WTC11 (cell line): ENCODE data around the gene EGLN2. TPM values are rescaled to one million over a fixed set of nuclear protein-coding genes. Genes with fewer than 3 reads are reported as not detected.
A peak's percentile ranks its signal among the peaks of the same experiment; 100 is the strongest.

Experiments used
- ATF3 ChIP-seq: sonication (generic); formaldehyde crosslinking; conservative IDR thresholded peaks from 2 replicates; pipeline ENCODE4 v1.8.1; 2022; ENCODE audit warnings: mild to moderate bottlenecking, missing genetic modification reagents
- ATF6 ChIP-seq: sonication (generic); formaldehyde crosslinking; IDR thresholded peaks from 2 replicates; pipeline ENCODE4 v1.8.1; 2023; ENCODE audit warnings: mild to moderate bottlenecking, missing genetic modification reagents
- CREB1 ChIP-seq: sonication (generic); formaldehyde crosslinking; IDR thresholded peaks from 2 replicates; pipeline ENCODE4 v1.8.0; 2023; ENCODE audit warnings: mild to moderate bottlenecking, missing genetic modification reagents
- CREM ChIP-seq: sonication (generic); formaldehyde crosslinking; IDR thresholded peaks from 2 replicates; pipeline ENCODE4 v1.8.1; 2022; ENCODE audit warnings: mild to moderate bottlenecking, missing genetic modification reagents, moderate library complexity
- EMX1 ChIP-seq: fragments of 250-450 bp; sonication (Bioruptor Pico); IDR thresholded peaks from 2 replicates; pipeline ENCODE4 v1.8.0; 2021; ENCODE audit warnings: mild to moderate bottlenecking
- FOXJ3 ChIP-seq: sonication (generic); formaldehyde crosslinking; IDR thresholded peaks from 2 replicates; pipeline ENCODE4 v1.9.0; 2021; ENCODE audit warnings: missing genetic modification reagents, mild to moderate bottlenecking, borderline replicate concordance
- HMGA2 ChIP-seq: fragments of 250-450 bp; sonication (Bioruptor Pico); IDR thresholded peaks from 2 replicates; pipeline ENCODE4 v1.4.0; 2021; ENCODE audit warnings: mild to moderate bottlenecking, moderate library complexity
- JAZF1 ChIP-seq: fragments of 250-450 bp; sonication (Bioruptor Pico); IDR thresholded peaks from 2 replicates; pipeline ENCODE4 v1.9.0; 2021; ENCODE audit warnings: moderate library complexity, mild to moderate bottlenecking, inconsistent platforms
- JUN ChIP-seq: sonication (generic); formaldehyde crosslinking; IDR thresholded peaks from 2 replicates; pipeline ENCODE4 v1.8.0; 2023; ENCODE audit warnings: mild to moderate bottlenecking, missing genetic modification reagents
- KAT7 ChIP-seq: sonication (generic); formaldehyde crosslinking; IDR thresholded peaks from 2 replicates; pipeline ENCODE4 v1.8.1; 2023; ENCODE audit warnings: missing genetic modification reagents, mild to moderate bottlenecking, borderline replicate concordance
- MXD4 ChIP-seq: fragments of 250-450 bp; sonication (Bioruptor Pico); IDR thresholded peaks from 2 replicates; pipeline ENCODE4 v1.8.0; 2021; ENCODE audit warnings: mild to moderate bottlenecking, moderate library complexity, borderline replicate concordance
- NFE2L1 ChIP-seq: sonication (generic); formaldehyde crosslinking; IDR thresholded peaks from 2 replicates; pipeline ENCODE4 v1.8.1; 2023; ENCODE audit warnings: missing genetic modification reagents
- NFYB ChIP-seq: sonication (generic); formaldehyde crosslinking; conservative IDR thresholded peaks from 2 replicates; pipeline ENCODE4 v1.8.0; 2022; ENCODE audit warnings: low read depth, missing genetic modification reagents
- NR3C1 ChIP-seq: sonication (generic); formaldehyde crosslinking; conservative IDR thresholded peaks from 2 replicates; pipeline ENCODE4 v1.8.1; 2023; ENCODE audit warnings: low read depth, mild to moderate bottlenecking, missing genetic modification reagents
- RELA ChIP-seq: sonication (generic); formaldehyde crosslinking; IDR thresholded peaks from 2 replicates; pipeline ENCODE4 v1.8.1; 2022; ENCODE audit warnings: missing genetic modification reagents, mild to moderate bottlenecking, borderline replicate concordance
- TEAD1 ChIP-seq: sonication (generic); formaldehyde crosslinking; IDR thresholded peaks from 2 replicates; pipeline ENCODE4 v1.8.0; 2022; ENCODE audit warnings: mild to moderate bottlenecking, missing genetic modification reagents
- TP53 ChIP-seq: sonication (generic); formaldehyde crosslinking; IDR thresholded peaks from 2 replicates; pipeline ENCODE4 v1.8.1; 2023; ENCODE audit warnings: mild to moderate bottlenecking, missing genetic modification reagents
- USF2 ChIP-seq: sonication (generic); formaldehyde crosslinking; IDR thresholded peaks from 2 replicates; pipeline ENCODE4 v1.8.1; 2023; ENCODE audit warnings: mild to moderate bottlenecking, missing genetic modification reagents, moderate library complexity
- ZBTB21 ChIP-seq: sonication (generic); formaldehyde crosslinking; IDR thresholded peaks from 2 replicates; pipeline ENCODE4 v1.8.1; 2023; ENCODE audit warnings: mild to moderate bottlenecking, missing genetic modification reagents, borderline replicate concordance
- ZNF219 ChIP-seq: sonication (generic); formaldehyde crosslinking; IDR thresholded peaks from 2 replicates; pipeline ENCODE4 v1.8.0; 2023; ENCODE audit warnings: missing genetic modification reagents, mild to moderate bottlenecking, borderline replicate concordance
- ZNF263 ChIP-seq: sonication (generic); formaldehyde crosslinking; IDR thresholded peaks from 2 replicates; pipeline ENCODE4 v1.8.1; 2022; ENCODE audit warnings: low read depth, mild to moderate bottlenecking, moderate library complexity, missing genetic modification reagents
- ZNF317 ChIP-seq: sonication (generic); formaldehyde crosslinking; IDR thresholded peaks from 2 replicates; pipeline ENCODE4 v1.8.1; 2023; ENCODE audit warnings: low read depth, mild to moderate bottlenecking, moderate library complexity, missing genetic modification reagents, borderline replicate concordance
- ZNF396 ChIP-seq: fragments of 250-450 bp; sonication (Bioruptor Pico); IDR thresholded peaks from 2 replicates; pipeline ENCODE4 v1.8.0; 2021; ENCODE audit warnings: mild to moderate bottlenecking, moderate library complexity, borderline replicate concordance
- ZNF416 ChIP-seq: fragments of 250-450 bp; sonication (Bioruptor Pico); IDR thresholded peaks from 2 replicates; pipeline ENCODE4 v1.9.0; 2021; ENCODE audit warnings: mild to moderate bottlenecking, inconsistent platforms
- total RNA-seq: library from RNA; stranded (reverse); gene quantifications from 3 replicates; pipeline ENCODE4 v1.2.3, GENCODE V29; 2021
- TF ChIP-seq, protein P1 (sequence below): fragments of 250-450 bp; sonication (Bioruptor Pico); IDR thresholded peaks from 2 replicates; pipeline ENCODE4 v1.8.0; 2021; ENCODE audit warnings: mild to moderate bottlenecking
- TF ChIP-seq, protein P2 (sequence below): sonication (generic); formaldehyde crosslinking; IDR thresholded peaks from 2 replicates; pipeline ENCODE4 v1.8.0; 2023; ENCODE audit warnings: missing genetic modification reagents, mild to moderate bottlenecking, borderline replicate concordance
- TF ChIP-seq, protein P3 (sequence below): fragments of 250-450 bp; sonication (Bioruptor Pico); IDR thresholded peaks from 2 replicates; pipeline ENCODE4 v1.9.0; 2021; ENCODE audit warnings: moderate library complexity, mild to moderate bottlenecking, inconsistent platforms, borderline replicate concordance
- TF ChIP-seq, protein P4 (sequence below): sonication (generic); formaldehyde crosslinking; IDR thresholded peaks from 2 replicates; pipeline ENCODE4 v1.8.0; 2022; ENCODE audit warnings: mild to moderate bottlenecking, missing genetic modification reagents

The EGLN2 gene
- total RNA-seq, 1 experiment from 2014 or later, result 102 TPM

- TF ChIP-seq, protein P1, sequence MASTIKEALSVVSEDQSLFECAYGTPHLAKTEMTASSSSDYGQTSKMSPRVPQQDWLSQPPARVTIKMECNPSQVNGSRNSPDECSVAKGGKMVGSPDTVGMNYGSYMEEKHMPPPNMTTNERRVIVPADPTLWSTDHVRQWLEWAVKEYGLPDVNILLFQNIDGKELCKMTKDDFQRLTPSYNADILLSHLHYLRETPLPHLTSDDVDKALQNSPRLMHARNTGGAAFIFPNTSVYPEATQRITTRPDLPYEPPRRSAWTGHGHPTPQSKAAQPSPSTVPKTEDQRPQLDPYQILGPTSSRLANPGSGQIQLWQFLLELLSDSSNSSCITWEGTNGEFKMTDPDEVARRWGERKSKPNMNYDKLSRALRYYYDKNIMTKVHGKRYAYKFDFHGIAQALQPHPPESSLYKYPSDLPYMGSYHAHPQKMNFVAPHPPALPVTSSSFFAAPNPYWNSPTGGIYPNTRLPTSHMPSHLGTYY (CRISPR knock-in tag), result no peak
- TF ChIP-seq FOXJ3 (CRISPR knock-in tag) (no peak), NFYB (CRISPR knock-in tag) (peak; percentile 78), HMGA2 (CRISPR knock-in tag) (no peak), RELA (CRISPR knock-in tag) (no peak), ZNF416 (CRISPR knock-in tag) (no peak), EMX1 (no peak), ATF3 (CRISPR knock-in tag) (no peak), ZNF317 (no peak), JUN (no peak), MXD4 (no peak), NFE2L1 (no peak), CREM (CRISPR knock-in tag) (peak; percentile 77; the same call in 1 of the 2 replicates), ZNF263 (no peak), USF2 (CRISPR knock-in tag) (peak; percentile 98), JAZF1 (no peak), ZNF396 (CRISPR knock-in tag) (no peak), ATF6 (CRISPR knock-in tag) (no peak), TP53 (CRISPR knock-in tag) (no peak), TEAD1 (CRISPR knock-in tag) (no peak), KAT7 (CRISPR knock-in tag) (no peak), ZNF219 (no peak), ZBTB21 (CRISPR knock-in tag) (no peak), CREB1 (no peak), NR3C1 (no peak)
- TF ChIP-seq, protein P2, sequence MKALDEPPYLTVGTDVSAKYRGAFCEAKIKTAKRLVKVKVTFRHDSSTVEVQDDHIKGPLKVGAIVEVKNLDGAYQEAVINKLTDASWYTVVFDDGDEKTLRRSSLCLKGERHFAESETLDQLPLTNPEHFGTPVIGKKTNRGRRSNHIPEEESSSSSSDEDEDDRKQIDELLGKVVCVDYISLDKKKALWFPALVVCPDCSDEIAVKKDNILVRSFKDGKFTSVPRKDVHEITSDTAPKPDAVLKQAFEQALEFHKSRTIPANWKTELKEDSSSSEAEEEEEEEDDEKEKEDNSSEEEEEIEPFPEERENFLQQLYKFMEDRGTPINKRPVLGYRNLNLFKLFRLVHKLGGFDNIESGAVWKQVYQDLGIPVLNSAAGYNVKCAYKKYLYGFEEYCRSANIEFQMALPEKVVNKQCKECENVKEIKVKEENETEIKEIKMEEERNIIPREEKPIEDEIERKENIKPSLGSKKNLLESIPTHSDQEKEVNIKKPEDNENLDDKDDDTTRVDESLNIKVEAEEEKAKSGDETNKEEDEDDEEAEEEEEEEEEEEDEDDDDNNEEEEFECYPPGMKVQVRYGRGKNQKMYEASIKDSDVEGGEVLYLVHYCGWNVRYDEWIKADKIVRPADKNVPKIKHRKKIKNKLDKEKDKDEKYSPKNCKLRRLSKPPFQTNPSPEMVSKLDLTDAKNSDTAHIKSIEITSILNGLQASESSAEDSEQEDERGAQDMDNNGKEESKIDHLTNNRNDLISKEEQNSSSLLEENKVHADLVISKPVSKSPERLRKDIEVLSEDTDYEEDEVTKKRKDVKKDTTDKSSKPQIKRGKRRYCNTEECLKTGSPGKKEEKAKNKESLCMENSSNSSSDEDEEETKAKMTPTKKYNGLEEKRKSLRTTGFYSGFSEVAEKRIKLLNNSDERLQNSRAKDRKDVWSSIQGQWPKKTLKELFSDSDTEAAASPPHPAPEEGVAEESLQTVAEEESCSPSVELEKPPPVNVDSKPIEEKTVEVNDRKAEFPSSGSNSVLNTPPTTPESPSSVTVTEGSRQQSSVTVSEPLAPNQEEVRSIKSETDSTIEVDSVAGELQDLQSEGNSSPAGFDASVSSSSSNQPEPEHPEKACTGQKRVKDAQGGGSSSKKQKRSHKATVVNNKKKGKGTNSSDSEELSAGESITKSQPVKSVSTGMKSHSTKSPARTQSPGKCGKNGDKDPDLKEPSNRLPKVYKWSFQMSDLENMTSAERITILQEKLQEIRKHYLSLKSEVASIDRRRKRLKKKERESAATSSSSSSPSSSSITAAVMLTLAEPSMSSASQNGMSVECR (CRISPR knock-in tag), result no peak; the same call in 1 of the 2 replicates
- TF ChIP-seq, protein P3, sequence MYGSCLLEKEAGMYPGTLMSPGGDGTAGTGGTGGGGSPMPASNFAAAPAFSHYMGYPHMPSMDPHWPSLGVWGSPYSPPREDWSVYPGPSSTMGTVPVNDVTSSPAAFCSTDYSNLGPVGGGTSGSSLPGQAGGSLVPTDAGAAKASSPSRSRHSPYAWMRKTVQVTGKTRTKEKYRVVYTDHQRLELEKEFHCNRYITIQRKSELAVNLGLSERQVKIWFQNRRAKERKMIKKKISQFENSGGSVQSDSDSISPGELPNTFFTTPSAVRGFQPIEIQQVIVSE (CRISPR knock-in tag), result no peak
- TF ChIP-seq, protein P4, sequence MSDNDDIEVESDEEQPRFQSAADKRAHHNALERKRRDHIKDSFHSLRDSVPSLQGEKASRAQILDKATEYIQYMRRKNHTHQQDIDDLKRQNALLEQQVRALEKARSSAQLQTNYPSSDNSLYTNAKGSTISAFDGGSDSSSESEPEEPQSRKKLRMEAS (CRISPR knock-in tag), result peak; percentile 88
Measured at GRCh38 chr19:40750058-40750873, 48.7 kb upstream of the EGLN2 start, which contains the start of gene ACTMAP (continued).
